PC-9 (cell line): ENCODE measurements around the gene RIMKLA.

ENCODE experiments used
- EZH2 ChIP-seq: fragments of 200-600 bp; sonication (generic); IDR thresholded peaks from 2 replicates; pipeline ENCODE4 v1.8.0; 2017; ENCODE audit warnings: antibody characterized with exemption, low read depth
- TF ChIP-seq, protein P1 (sequence below): fragments of 200-600 bp; sonication (generic); conservative IDR thresholded peaks from 2 replicates; pipeline ENCODE4 v1.6.1; 2017; ENCODE audit warnings: mixed run types, antibody characterized with exemption, mild to moderate bottlenecking, moderate library complexity

DNA sequence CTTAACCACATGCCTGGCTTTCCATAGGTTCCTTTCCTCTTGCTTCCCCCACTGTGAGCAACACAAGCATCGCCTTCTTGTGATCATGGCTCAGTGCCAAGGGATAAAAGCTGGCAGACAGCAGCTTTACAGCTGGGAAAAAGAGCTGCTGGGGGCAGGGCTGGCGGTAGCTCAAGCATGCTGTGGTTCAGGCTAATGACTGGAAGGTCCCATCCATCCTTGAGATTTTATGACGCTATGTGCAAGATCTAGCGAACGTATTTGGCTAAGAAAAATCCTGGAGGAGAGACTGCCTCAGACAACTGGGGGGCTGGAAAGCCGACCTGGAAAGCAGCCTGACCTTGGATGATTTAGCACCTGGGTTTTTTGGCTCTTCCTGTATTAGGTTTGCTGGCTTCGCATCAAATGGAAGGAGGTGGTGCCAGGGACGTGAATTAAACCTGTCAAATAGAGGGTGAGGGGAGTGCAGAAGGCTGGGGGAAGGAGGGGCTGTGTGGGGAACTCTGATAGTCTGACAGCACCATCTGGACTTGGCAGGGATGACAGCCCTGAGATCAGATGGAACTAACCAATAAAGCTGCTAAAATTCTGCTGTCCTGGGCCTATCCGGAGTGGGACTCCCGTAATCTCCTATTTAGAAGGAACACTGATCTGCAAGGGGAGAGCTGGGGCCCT, 40.5 kb downstream of the RIMKLA start:
- TF ChIP-seq, protein P1, sequence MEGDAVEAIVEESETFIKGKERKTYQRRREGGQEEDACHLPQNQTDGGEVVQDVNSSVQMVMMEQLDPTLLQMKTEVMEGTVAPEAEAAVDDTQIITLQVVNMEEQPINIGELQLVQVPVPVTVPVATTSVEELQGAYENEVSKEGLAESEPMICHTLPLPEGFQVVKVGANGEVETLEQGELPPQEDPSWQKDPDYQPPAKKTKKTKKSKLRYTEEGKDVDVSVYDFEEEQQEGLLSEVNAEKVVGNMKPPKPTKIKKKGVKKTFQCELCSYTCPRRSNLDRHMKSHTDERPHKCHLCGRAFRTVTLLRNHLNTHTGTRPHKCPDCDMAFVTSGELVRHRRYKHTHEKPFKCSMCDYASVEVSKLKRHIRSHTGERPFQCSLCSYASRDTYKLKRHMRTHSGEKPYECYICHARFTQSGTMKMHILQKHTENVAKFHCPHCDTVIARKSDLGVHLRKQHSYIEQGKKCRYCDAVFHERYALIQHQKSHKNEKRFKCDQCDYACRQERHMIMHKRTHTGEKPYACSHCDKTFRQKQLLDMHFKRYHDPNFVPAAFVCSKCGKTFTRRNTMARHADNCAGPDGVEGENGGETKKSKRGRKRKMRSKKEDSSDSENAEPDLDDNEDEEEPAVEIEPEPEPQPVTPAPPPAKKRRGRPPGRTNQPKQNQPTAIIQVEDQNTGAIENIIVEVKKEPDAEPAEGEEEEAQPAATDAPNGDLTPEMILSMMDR: no peak
- TF ChIP-seq EZH2: no peak
